HFF-Myc (cell line): ENCODE data around the gene UNC13C.

Experiments used
- DNase-seq: peaks from one replicate; pipeline ENCODE4 v3.0.0-alpha.2; 2011; ENCODE audit warnings: low read depth; ENCODE audit errors: extremely low read depth
- H3K4me3 ChIP-seq: replicated peaks from 2 replicates; pipeline ENCODE4 v1.5.1; 2011; ENCODE audit warnings: low read depth, mild to moderate bottlenecking, control low read depth, low read length
- CTCF ChIP-seq: IDR thresholded peaks from 2 replicates; pipeline ENCODE4 v1.5.1; 2012; ENCODE audit warnings: mild to moderate bottlenecking, low read depth, low read length, control low read depth; ENCODE audit errors: missing control alignments

UNC13C gene

DNA sequence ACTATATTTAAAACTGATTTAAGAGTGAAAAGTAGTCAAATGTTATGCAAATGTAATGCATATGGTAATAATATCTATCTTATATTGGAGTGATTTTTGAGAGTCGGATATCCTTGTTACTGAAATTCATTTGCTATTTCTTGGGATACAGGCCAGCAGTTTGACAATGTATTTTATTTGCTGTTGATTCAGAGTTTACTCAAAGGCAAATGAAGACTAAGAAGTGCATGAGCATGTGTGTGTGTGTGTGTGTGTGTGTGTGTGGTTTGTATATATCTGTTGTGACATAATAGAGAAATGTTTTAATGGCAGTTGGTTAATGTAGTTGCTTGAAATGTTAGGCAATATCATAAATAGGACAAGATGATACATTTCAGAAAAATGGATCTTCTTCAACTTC, 39.0 kb downstream of the UNC13C start:
- no peak overlapping the region for H3K4me3 ChIP-seq
- no peak for TF ChIP-seq CTCF
- DNase-seq = no peak

- no peak overlapping the region for H3K4me3 ChIP-seq
- DNase-seq = no peak
- no peak for TF ChIP-seq CTCF
Measured at GRCh38 chr15:54017959-54018358, 39.7 kb downstream of the UNC13C start.

DNA sequence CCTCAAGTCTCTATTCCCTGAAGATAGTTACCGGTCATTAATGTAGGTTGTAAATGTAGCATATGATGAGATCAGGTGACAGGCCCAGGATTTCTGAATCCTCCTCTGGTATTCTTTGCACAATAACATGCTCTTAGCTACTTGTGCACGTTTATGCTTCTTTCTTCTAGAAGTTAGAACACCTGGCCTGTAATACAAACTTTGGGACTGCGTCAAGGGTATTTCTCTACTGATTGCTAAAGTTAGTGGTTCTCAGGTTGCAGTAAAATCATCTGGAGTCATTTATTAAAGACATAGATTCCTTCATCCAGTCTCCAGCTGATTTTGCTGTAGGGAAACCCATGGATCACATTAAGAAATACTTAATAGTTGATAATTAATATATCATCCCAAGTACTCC, 48.0 kb downstream of the UNC13C start:
- no peak for TF ChIP-seq CTCF
- no peak overlapping the region for H3K4me3 ChIP-seq
- no peak for DNase-seq

- TF ChIP-seq CTCF = no peak
- no peak for DNase-seq
- H3K4me3 ChIP-seq = no peak overlapping the region
Measured at GRCh38 chr15:54026891-54027290, 48.6 kb downstream of the UNC13C start.

GRCh38 chr15:54029081-54029480, 50.8 kb downstream of the UNC13C start:
- no peak for DNase-seq
- no peak overlapping the region for H3K4me3 ChIP-seq
- TF ChIP-seq CTCF = no peak

DNA sequence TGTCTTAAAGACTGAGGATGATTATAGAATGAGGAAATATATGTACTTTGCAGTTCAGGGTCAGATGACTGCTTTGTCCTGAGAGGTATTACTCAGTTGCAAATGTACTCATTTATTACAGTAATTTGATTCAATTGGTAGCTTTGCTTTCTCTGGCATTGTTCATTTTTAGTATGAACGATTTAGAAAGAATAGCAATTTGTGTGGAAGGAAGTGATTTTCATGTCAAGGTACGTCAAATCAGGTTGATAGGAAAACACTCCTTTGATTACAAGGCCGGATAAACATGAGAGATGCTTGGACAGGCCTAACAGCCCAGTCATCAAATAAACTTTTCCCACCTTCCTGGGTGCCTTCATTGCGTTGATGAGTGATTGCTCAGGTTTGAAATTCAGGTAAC, 53.8 kb downstream of the UNC13C start:
- H3K4me3 ChIP-seq = no peak overlapping the region
- DNase-seq = no peak
- no peak for TF ChIP-seq CTCF

DNA sequence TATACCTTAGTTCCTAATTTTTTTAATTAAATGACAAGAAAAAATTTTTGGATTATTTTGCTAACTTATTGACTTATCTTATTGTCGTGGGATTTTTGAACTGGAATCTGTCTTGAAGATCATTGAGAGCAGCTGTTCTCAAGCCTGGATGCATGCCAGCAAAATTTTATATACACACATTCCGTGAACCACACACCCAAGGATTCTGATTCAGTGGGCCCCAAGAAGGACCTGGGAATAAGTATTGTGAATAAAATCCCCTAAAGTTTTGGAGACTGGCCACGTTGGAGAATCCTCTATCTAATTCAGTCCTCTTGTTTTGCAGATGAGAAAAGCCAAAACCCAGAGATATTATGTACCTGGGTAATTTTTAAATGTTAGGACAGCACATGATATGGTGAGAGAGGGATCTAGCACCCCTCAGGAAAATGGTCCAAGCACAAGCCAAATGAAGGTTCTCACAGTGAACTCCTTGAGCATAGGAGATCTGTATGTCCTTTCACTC, 55.2 kb downstream of the UNC13C start:
- no peak overlapping the region for H3K4me3 ChIP-seq
- no peak for DNase-seq
- no peak for TF ChIP-seq CTCF
